H1 (cell line): Measurements from ENCODE around the gene DNAI2. TPM values are rescaled to one million over a fixed set of nuclear protein-coding genes. Genes with fewer than 3 reads are reported as not detected.

Experiments used
- FOSL1 ChIP-seq: IDR thresholded peaks from 2 replicates; pipeline ENCODE4 v1.6.1; 2011; ENCODE audit warnings: mild to moderate bottlenecking, low read depth, low read length, moderate library complexity; ENCODE audit not compliant: insufficient read depth
- KDM4A ChIP-seq: IDR thresholded peaks from one replicate; pipeline ENCODE4 v1.7.1; 2012; ENCODE audit warnings: low read depth, mild to moderate bottlenecking, moderate library complexity, low read length, inconsistent platforms; ENCODE audit not compliant: severe bottlenecking
- polyA plus RNA-seq, 7 experiments: library from polyadenylated mRNA; depleted of rRNA in 3 of 7; stranded (reverse) in 5 of 7; unstranded in 2 of 7; fragments of >200 nt in 5 of 7; fragments of 200-250 nt in 2 of 7; gene quantifications; 1 replicate in 5 of 7; 2 replicates in 1 of 7; 4 replicates in 1 of 7; pipeline versions ENCODE4 v1.2.1 to v1.2.3, GENCODE V29; 2011 to 2013; ENCODE audit warnings: missing spikeins in 2 of 7, mixed read lengths in 2 of 7
- total RNA-seq: library from RNA; stranded (reverse); fragmentation: NEBNext Ultra II Directional; extraction: Animal tissue kit (Norgen Biotek cat#: 25700); gene quantifications from 2 replicates; pipeline ENCODE4 v1.2.1, GENCODE V29; 2021
- TF ChIP-seq, protein P1 (sequence below), 3 experiments: IDR thresholded peaks; 1 replicate in 2 of 3; 2 replicates in 1 of 3; pipeline versions ENCODE4 v1.5.1 to v1.6.1; 2011; ENCODE audit warnings: low read length in 3 of 3, mild to moderate bottlenecking in 3 of 3, inconsistent platforms in 2 of 3, low read depth in 1 of 3, moderate library complexity in 1 of 3; ENCODE audit not compliant: insufficient read depth in 1 of 3; ENCODE audit errors: control extremely low read depth in 1 of 3

The DNAI2 gene
- total and polyA plus RNA-seq, 2 of the 8 experiments (the other 6 are each of a cell fraction or from before 2014, with no cell fraction given), result 0.08 to 0.15 TPM

DNA sequence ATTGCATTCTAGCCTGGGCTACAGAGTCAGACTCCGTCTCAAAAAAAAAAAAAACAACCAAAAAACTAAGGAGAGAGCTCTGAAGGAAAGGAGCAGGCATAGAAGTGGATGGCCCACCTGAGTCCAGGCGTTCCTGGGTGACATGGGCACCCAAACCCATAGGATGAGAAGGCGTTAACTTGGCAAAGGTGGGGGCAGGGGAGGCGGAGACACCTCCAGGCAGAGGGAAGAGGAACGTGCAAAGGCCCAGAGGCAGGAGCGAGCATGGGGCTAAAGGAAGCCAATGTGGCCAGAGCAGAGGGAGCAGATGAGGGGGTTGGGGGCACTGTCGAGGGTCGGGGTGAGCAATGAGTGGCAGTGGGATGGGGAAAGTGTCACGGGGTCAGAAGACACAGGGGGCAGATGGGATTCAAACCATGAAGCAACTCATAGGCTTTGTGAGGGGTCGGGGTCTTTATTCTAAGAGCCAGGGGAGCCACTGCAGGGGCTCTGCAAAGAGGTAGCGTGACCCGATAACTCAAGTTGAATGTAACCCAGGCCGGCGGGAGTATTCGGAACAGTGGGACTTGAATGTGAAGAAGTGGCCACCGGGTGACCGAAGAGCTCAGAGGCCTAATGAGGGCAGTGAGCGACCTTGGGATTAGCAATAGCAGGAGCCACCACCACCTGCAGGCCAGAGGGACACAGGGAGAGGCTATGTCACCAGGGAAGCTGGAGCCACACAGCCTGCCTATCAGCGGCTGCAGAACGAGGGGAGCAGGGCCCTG, 48.9 kb upstream of the DNAI2 start (continued):
- TF ChIP-seq, protein P1, sequence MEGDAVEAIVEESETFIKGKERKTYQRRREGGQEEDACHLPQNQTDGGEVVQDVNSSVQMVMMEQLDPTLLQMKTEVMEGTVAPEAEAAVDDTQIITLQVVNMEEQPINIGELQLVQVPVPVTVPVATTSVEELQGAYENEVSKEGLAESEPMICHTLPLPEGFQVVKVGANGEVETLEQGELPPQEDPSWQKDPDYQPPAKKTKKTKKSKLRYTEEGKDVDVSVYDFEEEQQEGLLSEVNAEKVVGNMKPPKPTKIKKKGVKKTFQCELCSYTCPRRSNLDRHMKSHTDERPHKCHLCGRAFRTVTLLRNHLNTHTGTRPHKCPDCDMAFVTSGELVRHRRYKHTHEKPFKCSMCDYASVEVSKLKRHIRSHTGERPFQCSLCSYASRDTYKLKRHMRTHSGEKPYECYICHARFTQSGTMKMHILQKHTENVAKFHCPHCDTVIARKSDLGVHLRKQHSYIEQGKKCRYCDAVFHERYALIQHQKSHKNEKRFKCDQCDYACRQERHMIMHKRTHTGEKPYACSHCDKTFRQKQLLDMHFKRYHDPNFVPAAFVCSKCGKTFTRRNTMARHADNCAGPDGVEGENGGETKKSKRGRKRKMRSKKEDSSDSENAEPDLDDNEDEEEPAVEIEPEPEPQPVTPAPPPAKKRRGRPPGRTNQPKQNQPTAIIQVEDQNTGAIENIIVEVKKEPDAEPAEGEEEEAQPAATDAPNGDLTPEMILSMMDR (IDR thresholded peaks at IDR 0.05; ENCODE audit: control extremely low read depth in 1 of 3, insufficient read depth in 1 of 3, low read depth in 1 of 3, low read length in 3 of 3), result no peak
- TF ChIP-seq FOSL1, result no peak
- TF ChIP-seq KDM4A, result no peak
